GM20431 (cell line): ENCODE data around the gene LAMA3.

ENCODE experiments used
- in situ Hi-C: fragments of 300-500 bp; cut with MseI, MboI; formaldehyde crosslinking; loops from one replicate; pipeline ENCODE4 v1.15.0; 2020; ENCODE audit warnings: low sequenced_read_pairs; ENCODE audit not compliant: unreplicated experiment

The LAMA3 gene

GRCh38 chr18:23701544-23702064 lies 12.4 kb downstream of the LAMA3 start:
- in situ Hi-C loops: loop anchor here (25.0 kb wide), 1 partner anchor 189 kb away; the partner anchor contains the start of gene RMC1

- in situ Hi-C loops: loop anchor here (25.0 kb wide), 1 partner anchor 190 kb away; the partner anchor contains the start of gene RMC1
These were observed 13.4 kb downstream of the LAMA3 start for GRCh38 chr18:23702606-23703005.

GRCh38 chr18:23703057-23703986 lies 14.1 kb downstream of the LAMA3 start:
- in situ Hi-C loops: loop anchor here (25.0 kb wide), 1 partner anchor 191 kb away; the partner anchor contains the start of gene RMC1

GRCh38 chr18:23703987-23704384 lies 14.7 kb downstream of the LAMA3 start:
- in situ Hi-C loops: loop anchor here (25.0 kb wide), 1 partner anchor 192 kb away; the partner anchor contains the start of gene RMC1

GRCh38 chr18:23704806-23705205 lies 15.6 kb downstream of the LAMA3 start:
- in situ Hi-C loops: loop anchor here (25.0 kb wide), 1 partner anchor 193 kb away; the partner anchor contains the start of gene RMC1

- in situ Hi-C loops: loop anchor here (25.0 kb wide), 1 partner anchor 195 kb away; the partner anchor contains the start of gene RMC1
These were observed 17.9 kb downstream of the LAMA3 start for GRCh38 chr18:23706971-23707640.

- in situ Hi-C loops: loop anchor here (25.0 kb wide), 1 partner anchor 198 kb away; the partner anchor contains the start of gene RMC1
These were observed 20.8 kb downstream of the LAMA3 start for GRCh38 chr18:23710068-23710527.

- in situ Hi-C loops: loop anchor here (25.0 kb wide), 1 partner anchor 199 kb away; the partner anchor contains the start of gene RMC1
These were observed 21.7 kb downstream of the LAMA3 start for GRCh38 chr18:23710946-23711345.

GRCh38 chr18:23711426-23711825 lies 22.2 kb downstream of the LAMA3 start:
- in situ Hi-C loops: loop anchor here (25.0 kb wide), 1 partner anchor 199 kb away; the partner anchor contains the start of gene RMC1

GRCh38 chr18:23712445-23712844 lies 23.2 kb downstream of the LAMA3 start:
- in situ Hi-C loops: loop anchor here (25.0 kb wide), 1 partner anchor 200 kb away; the partner anchor contains the start of gene RMC1

- in situ Hi-C loops: loop anchor here (25.0 kb wide), 1 partner anchor 202 kb away; the partner anchor contains the start of gene RMC1
These were observed 25.3 kb downstream of the LAMA3 start for GRCh38 chr18:23714576-23714975.

GRCh38 chr18:23716079-23716478 lies 26.8 kb downstream of the LAMA3 start:
- in situ Hi-C loops: loop anchor here (25.0 kb wide), 1 partner anchor 204 kb away; the partner anchor contains the start of gene RMC1

GRCh38 chr18:23716516-23716915 lies 27.3 kb downstream of the LAMA3 start:
- in situ Hi-C loops: loop anchor here (25.0 kb wide), 1 partner anchor 204 kb away; the partner anchor contains the start of gene RMC1

- in situ Hi-C loops: loop anchor here (25.0 kb wide), 1 partner anchor 205 kb away; the partner anchor contains the start of gene RMC1
These were observed 27.7 kb downstream of the LAMA3 start for GRCh38 chr18:23716966-23717365.

- in situ Hi-C loops: loop anchor here (25.0 kb wide), 1 partner anchor 206 kb away; the partner anchor contains the start of gene RMC1
These were observed 29.0 kb downstream of the LAMA3 start for GRCh38 chr18:23718243-23718720.

GRCh38 chr18:23718731-23719130 lies 29.5 kb downstream of the LAMA3 start:
- in situ Hi-C loops: loop anchor here (25.0 kb wide), 1 partner anchor 206 kb away; the partner anchor contains the start of gene RMC1

- in situ Hi-C loops: loop anchor here (25.0 kb wide), 1 partner anchor 207 kb away; the partner anchor contains the start of gene RMC1
These were observed 30.5 kb downstream of the LAMA3 start for GRCh38 chr18:23719634-23720201.

- in situ Hi-C loops: loop anchor here (25.0 kb wide), 1 partner anchor 210 kb away; the partner anchor contains the start of gene RMC1
These were observed 32.6 kb downstream of the LAMA3 start for GRCh38 chr18:23721696-23722480.
